Activated T-helper 1 cell treated with anti-CD3 and anti-CD28 coated beads, Interleukin-2, amount 50 U/mL, for 16 hours (primary cell): Measurements from ENCODE around the gene TCF20.

Experiments
- DNase-seq, 2 donors: peaks; one replicate each; pipeline ENCODE4 v3.0.0-alpha.2; 2020; ENCODE audit warnings: low read depth in 1 of 2, low spot score in 1 of 2

Gene TCF20

DNA sequence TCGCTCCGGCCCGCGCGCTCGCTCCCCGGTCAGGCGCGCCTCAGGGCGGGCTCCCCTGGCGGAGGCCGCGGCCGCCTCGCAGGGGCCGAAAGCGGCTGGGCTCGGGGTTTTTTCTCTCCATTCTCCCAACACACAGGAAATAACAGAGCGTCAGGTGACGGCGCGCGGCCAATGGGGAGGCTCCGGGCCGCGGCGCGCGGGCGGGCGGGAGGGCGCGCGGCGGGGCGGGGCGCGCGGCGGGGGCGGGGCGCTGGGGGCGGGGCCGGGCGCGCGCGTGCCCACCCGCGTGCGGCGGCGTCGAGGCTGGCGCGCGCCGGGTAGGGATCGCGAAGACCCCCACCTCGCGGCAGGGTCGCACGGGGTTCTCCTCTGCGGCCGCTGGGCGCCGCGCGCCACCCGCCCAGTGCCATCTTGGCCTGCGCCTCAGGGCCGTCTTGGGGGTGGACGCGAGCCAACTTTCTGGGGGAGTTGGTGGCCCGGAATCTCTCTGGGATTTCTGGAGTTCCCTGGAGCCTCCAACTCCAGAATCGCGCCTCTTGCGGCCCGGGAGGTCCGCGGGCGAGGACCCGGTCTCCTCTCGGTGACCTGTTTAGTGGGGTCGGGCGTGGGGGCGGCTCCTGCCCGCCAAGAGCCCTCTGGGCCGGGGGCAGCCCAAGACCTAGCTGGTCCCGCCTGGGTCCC is at the start of gene TCF20:
TCF20 (minus strand) TSS at position 144 of the 681 bp plus-strand sequence. CDS start 55,348 bp downstream, outside the sequence.
- DNase-seq = peak; percentile 59 to 73

DNA sequence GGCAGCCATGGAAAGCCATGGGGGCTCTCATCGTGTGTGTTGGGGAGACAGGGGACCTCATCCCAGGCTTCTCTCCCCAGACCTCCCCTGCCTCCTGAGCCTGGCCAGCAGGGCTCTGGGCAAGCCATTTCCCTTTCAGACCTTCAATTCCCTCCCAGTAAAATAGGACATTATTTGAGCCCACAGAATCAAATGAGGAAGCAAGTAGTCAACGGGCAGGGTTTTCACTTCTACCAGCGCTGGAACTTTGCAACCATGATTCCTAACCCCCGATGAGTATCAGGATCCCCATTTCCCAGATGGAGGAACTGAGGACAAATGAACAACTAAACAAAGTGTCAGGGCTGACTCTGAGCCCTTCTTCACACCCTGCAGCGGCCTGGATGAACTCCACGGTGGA is 48.9 kb upstream of the TCF20 start:
- no peak for DNase-seq

- no peak for DNase-seq
These were observed 48.5 kb upstream of the TCF20 start for GRCh38 chr22:42318967-42319366.

GRCh38 chr22:42317691-42318547 is 47.5 kb upstream of the TCF20 start:
- DNase-seq = no peak

DNA sequence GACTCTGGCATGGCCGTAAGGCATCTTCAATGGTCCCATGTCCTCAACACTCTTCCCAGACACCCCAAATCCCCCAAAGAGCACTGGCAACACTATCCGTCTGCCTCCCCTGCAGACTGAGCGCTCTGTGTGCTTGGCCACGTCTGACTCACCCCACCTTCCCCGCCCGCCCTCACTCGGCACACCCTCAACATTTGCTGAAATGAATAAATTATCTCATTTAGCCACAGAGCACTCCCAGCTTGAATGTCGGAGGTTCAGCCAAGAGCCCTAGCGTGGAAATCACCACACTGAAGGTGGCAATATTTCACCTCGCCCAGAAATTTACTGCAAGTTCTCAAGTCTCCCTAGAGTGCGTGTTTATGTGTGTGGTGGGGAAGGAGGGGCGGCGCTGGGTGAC is 46.6 kb upstream of the TCF20 start:
- peak in 1 of 2 donors; percentile 51 for DNase-seq

DNA sequence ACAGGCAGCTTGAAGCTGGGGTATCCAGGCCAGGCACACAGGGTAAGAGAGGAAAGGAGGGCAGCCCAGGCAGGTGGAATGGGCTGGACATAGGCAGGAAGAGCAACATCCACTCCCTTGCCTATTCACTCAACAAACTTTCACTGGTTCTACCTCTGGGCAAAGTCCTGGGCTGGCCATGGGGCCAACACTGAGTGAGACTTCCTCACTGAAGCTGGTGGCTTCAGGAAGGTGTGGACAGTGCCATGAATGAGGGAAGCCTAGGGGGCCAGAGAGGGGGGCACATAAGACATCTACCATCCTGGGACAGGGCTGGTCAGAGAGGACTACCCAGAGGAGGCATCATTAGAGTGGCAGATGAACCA is 44.9 kb upstream of the TCF20 start:
- no peak for DNase-seq

GRCh38 chr22:42314709-42315391 is 44.4 kb upstream of the TCF20 start:
- no peak for DNase-seq

DNA sequence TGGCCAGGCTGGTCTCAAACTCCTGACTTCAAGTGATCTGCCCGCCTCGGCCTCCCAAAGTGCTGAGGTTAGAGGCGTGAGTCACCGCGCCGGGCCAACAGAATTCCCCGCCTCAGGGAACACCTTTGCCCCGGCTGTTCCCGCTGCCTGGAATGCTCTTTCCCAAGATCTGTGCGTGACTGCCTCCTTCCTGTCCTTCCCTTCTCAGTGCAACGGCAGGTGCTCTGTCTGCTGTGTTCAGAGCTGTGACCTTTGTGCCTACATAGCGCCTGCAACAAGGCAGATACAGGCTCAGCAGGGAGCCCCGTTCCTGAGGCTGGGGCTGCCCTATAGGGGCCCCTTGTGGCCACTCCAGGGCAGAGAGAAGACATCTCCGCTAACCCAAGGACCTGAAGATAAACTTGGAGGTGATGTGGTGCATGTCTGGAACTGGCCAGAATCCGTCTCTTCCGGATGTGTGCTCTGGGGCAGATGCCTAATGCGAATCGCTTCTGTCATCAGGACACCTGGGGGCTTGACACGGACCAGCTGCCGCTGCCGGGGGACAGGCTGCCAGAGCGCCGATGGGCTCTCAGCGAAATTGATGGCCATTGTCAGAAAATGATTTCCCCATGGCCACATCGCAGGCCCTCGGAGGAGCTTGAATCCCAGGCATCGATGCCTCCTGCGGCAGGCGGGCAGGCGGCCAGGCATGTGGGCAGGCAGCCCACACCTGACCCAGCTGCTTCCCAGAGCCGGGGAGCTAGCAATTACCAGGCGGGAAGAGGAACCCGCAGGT is 43.5 kb upstream of the TCF20 start:
- DNase-seq = no peak

- no peak for DNase-seq
These were observed 42.8 kb upstream of the TCF20 start for GRCh38 chr22:42313204-42313603.

DNA sequence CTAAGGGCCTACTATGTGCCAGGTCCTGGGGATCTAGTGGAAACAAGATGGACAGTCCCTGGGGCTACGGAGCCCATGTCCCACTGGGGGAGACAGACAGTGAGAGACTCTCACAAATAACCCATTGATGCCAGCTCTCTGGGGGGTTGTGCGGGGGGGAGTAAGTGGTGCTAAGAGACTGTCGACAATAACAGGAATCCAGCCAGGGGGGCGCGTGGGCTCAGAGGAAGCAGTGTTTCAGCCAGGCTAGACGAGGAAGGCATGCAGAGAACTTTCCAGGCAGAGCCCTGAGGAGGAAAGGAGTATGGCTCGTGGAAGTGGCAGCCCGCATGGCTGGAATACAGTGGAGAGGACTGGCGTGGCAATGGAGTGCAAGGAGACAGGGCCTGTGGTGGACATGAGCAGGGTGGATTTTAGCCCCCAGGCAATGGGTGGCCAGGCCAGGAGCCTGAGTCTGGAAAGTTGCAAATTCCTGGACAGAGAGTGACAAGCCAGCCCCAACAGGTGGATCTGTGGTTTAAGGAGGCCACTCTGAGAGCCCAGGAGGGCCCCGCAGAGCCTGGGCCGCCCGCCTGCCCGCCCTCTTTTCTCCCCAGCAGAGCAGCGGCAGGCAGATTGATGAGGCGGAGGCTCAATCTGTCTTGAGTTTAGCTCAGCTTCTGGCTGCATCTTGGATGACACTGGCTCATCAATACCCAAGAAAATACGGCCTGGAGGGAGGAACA is 40.0 kb upstream of the TCF20 start:
- no peak for DNase-seq

DNA sequence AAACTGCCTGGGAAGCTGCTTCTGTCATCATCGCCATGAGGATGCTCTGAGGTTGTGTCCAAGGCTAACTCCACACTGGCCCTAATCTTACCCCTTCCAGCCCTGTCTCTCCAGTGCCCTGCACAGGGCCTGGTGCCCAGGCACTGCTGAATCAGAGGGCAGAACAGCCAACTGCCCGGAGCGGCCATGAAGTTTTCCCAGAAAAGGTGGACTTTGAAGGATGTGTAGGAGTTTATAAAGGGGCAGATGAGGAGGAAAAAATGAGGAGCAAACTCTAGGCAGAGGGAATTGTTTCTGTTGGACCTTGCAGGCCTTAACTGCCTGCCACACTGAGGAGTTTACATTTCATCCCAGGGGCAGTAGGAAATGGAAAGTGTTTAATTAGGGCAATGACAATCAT is 39.4 kb upstream of the TCF20 start:
- no peak for DNase-seq

- no peak for DNase-seq
These were observed 38.5 kb upstream of the TCF20 start for GRCh38 chr22:42308892-42309468.

- DNase-seq = no peak
These were observed 37.5 kb upstream of the TCF20 start for GRCh38 chr22:42307806-42308563.

DNA sequence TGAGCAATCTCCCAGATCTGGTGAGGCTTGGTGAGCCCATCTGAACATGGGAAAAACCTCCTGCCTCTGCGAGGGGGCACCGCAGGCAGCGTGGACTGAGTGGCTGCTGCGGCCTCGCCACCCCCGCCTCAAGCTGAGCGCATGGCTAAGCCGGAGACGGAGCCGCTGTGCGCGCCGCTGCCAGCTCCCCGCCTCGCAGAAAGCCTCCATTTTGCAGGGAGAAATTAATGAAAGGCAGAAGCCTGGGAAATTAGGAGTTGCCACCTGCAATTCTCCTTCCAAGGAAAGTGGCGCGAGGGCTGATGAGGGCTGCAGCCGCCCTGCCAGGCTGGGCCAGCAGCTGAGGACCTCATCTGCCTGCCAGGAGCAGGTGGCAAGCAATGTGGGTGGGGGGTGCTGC is 35.6 kb upstream of the TCF20 start:
- no peak for DNase-seq

DNA sequence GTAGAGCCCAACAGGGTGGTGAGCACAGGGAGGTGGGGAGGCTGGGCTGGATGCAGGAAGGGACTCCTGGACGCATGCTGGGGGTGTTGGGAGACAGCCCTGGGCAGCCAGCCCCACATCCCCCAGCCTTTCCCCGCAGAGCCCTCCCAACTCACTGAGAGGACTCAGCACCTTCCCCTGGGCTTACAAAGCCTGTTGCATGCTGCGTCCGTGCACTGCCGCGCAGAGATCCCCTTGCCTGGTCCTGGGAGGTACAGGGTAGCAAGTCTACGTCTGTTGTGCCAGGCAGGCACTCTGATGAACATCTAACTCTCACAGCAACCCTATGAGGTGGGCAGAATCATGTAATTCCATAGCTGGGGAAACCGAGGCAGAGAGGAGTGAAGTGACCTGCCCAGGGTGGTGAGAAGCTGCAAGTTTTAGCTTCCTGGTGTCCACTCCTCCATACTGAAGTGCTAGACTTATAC is 33.9 kb upstream of the TCF20 start:
- DNase-seq = no peak

- DNase-seq = no peak
These were observed 33.2 kb upstream of the TCF20 start for GRCh38 chr22:42303396-42304323.

DNA sequence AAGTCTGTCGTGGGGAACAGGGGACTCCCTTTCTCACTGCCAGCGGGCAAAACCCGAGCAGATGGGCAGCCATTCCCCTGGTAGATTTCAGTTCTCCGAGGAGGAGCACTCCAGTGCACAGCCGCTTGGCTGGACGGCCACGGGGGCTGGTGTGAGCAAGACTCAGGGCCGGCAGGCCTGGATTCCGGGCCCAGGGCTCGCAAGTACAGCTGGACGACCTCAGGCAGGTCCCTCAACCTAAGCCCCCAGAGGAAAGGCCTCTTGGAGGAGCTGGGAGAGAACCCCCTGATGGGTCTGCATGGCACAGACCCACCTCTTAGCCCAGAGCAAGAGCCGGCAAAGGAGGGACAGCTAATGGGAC is 31.3 kb upstream of the TCF20 start:
- no peak for DNase-seq

GRCh38 chr22:42301077-42301741 is 30.8 kb upstream of the TCF20 start:
- no peak for DNase-seq
